HepG2 (cell line): ENCODE results near the gene PSMB10. TPM values are rescaled to one million over a fixed set of nuclear protein-coding genes. Genes with fewer than 3 reads are reported as not detected.

Source experiments
- ATF7 ChIP-seq, 2 experiments: fragments of 450-650 bp in 1 of 2; sonication (generic) in 1 of 2; formaldehyde crosslinking in 1 of 2; IDR thresholded peaks; 2 replicates each; pipeline versions ENCODE4 v1.4.0 to v1.6.1; 2016 to 2020; ENCODE audit warnings: antibody characterized with exemption in 1 of 2, mild to moderate bottlenecking in 1 of 2, missing genetic modification reagents in 1 of 2
- ELF1 ChIP-seq: sonication (generic); formaldehyde crosslinking; IDR thresholded peaks from 2 replicates; pipeline ENCODE4 v1.4.0; 2020; ENCODE audit warnings: missing genetic modification reagents
- FOXA1 ChIP-seq, 2 experiments: fragments of 450-650 bp in 1 of 2; sonication (generic) in 1 of 2; formaldehyde crosslinking in 1 of 2; IDR thresholded peaks; 2 replicates each; pipeline versions ENCODE4 v1.4.0 to v1.6.1; 2016 to 2020; ENCODE audit warnings: missing genetic modification reagents in 1 of 2
- GTF2F1 ChIP-seq: fragments of 150-350 bp; IDR thresholded peaks from 2 replicates; pipeline ENCODE4 v1.6.1; 2014; ENCODE audit warnings: low read length
- MLLT10 ChIP-seq: sonication (generic); formaldehyde crosslinking; IDR thresholded peaks from 2 replicates; pipeline ENCODE4 v1.4.0; 2020; ENCODE audit warnings: missing genetic modification reagents
- REPIN1 ChIP-seq: sonication (generic); formaldehyde crosslinking; IDR thresholded peaks from 2 replicates; pipeline ENCODE4 v1.8.0; 2022; ENCODE audit warnings: missing genetic modification reagents, low read depth, mild to moderate bottlenecking, borderline replicate concordance
- STAG1 ChIP-seq: sonication (generic); formaldehyde crosslinking; IDR thresholded peaks from 2 replicates; pipeline ENCODE4 v1.4.0; 2020; ENCODE audit warnings: missing genetic modification reagents
- ZBTB7A ChIP-seq: sonication (generic); formaldehyde crosslinking; IDR thresholded peaks from 2 replicates; pipeline ENCODE4 v1.8.0; 2022; ENCODE audit warnings: mild to moderate bottlenecking, missing genetic modification reagents
- ZFX ChIP-seq: sonication (generic); formaldehyde crosslinking; IDR thresholded peaks from 2 replicates; pipeline ENCODE4 v1.4.0; 2020; ENCODE audit warnings: mild to moderate bottlenecking, low read depth, missing genetic modification reagents, moderate library complexity
- ZKSCAN8 ChIP-seq: IDR thresholded peaks from 2 replicates; pipeline ENCODE4 v1.6.1; 2016; ENCODE audit warnings: borderline replicate concordance, missing genetic modification reagents, missing compliant biosample characterization
- ZNF350 ChIP-seq: sonication (generic); formaldehyde crosslinking; IDR thresholded peaks from 2 replicates; pipeline ENCODE4 v1.4.0; 2020; ENCODE audit warnings: mild to moderate bottlenecking, low read depth, missing genetic modification reagents, borderline replicate concordance
- ZNF569 ChIP-seq: sonication (generic); formaldehyde crosslinking; IDR thresholded peaks from 2 replicates; pipeline ENCODE4 v1.5.0; 2020; ENCODE audit warnings: mild to moderate bottlenecking, missing genetic modification reagents, moderate library complexity, borderline replicate concordance
- ZNF761 ChIP-seq: sonication (generic); formaldehyde crosslinking; conservative IDR thresholded peaks from 2 replicates; pipeline ENCODE4 v1.4.0; 2020; ENCODE audit warnings: mild to moderate bottlenecking, missing genetic modification reagents
- ZSCAN12 ChIP-seq: sonication (generic); formaldehyde crosslinking; IDR thresholded peaks from 2 replicates; pipeline ENCODE4 v1.9.0; 2021; ENCODE audit warnings: mild to moderate bottlenecking, missing genetic modification reagents
- polyA plus RNA-seq, 8 experiments: library from polyadenylated mRNA; depleted of rRNA in 3 of 8; stranded (reverse) in 7 of 8; unstranded in 1 of 8; fragments of >200 nt; fragmentation: Illumina TruSeq in 4 of 8; extraction: Trizol in 4 of 8; gene quantifications; 2 replicates each; pipeline versions ENCODE4 v1.2.1 to v1.2.3, GENCODE V29; 2011 to 2016; ENCODE audit warnings: low read depth in 4 of 8, missing spikeins in 1 of 8, mixed read lengths in 1 of 8; ENCODE audit not compliant: insufficient read depth in 1 of 8
- total RNA-seq, 5 experiments: library from RNA; depleted of rRNA; stranded (reverse); fragments of >200 nt; fragmentation: Illumina TruSeq; extraction: Trizol; gene quantifications; 2 replicates each; pipeline ENCODE4 v1.2.3, GENCODE V29; 2016; ENCODE audit warnings: low read depth in 1 of 5
- TF ChIP-seq, protein P1 (sequence below): sonication (generic); formaldehyde crosslinking; IDR thresholded peaks from 2 replicates; pipeline ENCODE4 v1.9.0; 2021; ENCODE audit warnings: mild to moderate bottlenecking, missing genetic modification reagents
- TF ChIP-seq, protein P2 (sequence below): sonication (generic); formaldehyde crosslinking; IDR thresholded peaks from 2 replicates; pipeline ENCODE4 v1.5.0; 2020; ENCODE audit warnings: mild to moderate bottlenecking, missing genetic modification reagents, borderline replicate concordance

Gene PSMB10
- total and polyA plus RNA-seq, 2 of the 13 experiments (the other 11 are each of a cell fraction or from before 2014, with no cell fraction given): 12.7 to 65.9 TPM

DNA sequence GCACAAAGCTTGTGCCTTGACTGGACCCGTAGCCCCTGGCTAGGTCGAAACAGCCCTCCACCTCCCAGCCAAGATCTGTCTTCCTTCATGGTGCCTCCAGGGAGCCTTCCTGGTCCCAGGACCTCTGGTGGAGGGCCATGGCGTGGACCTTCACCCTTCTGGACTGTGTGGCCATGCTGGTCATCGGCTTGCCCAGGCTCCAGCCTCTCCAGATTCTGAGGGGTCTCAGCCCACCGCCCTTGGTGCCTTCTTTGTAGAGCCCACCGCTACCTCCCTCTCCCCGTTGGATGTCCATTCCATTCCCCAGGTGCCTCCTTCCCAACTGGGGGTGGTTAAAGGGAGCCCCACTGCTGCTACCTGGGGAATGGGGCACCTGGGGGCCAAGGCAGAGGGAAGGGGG is 8.5 kb downstream of the PSMB10 start (continued):
- TF ChIP-seq, protein P1, sequence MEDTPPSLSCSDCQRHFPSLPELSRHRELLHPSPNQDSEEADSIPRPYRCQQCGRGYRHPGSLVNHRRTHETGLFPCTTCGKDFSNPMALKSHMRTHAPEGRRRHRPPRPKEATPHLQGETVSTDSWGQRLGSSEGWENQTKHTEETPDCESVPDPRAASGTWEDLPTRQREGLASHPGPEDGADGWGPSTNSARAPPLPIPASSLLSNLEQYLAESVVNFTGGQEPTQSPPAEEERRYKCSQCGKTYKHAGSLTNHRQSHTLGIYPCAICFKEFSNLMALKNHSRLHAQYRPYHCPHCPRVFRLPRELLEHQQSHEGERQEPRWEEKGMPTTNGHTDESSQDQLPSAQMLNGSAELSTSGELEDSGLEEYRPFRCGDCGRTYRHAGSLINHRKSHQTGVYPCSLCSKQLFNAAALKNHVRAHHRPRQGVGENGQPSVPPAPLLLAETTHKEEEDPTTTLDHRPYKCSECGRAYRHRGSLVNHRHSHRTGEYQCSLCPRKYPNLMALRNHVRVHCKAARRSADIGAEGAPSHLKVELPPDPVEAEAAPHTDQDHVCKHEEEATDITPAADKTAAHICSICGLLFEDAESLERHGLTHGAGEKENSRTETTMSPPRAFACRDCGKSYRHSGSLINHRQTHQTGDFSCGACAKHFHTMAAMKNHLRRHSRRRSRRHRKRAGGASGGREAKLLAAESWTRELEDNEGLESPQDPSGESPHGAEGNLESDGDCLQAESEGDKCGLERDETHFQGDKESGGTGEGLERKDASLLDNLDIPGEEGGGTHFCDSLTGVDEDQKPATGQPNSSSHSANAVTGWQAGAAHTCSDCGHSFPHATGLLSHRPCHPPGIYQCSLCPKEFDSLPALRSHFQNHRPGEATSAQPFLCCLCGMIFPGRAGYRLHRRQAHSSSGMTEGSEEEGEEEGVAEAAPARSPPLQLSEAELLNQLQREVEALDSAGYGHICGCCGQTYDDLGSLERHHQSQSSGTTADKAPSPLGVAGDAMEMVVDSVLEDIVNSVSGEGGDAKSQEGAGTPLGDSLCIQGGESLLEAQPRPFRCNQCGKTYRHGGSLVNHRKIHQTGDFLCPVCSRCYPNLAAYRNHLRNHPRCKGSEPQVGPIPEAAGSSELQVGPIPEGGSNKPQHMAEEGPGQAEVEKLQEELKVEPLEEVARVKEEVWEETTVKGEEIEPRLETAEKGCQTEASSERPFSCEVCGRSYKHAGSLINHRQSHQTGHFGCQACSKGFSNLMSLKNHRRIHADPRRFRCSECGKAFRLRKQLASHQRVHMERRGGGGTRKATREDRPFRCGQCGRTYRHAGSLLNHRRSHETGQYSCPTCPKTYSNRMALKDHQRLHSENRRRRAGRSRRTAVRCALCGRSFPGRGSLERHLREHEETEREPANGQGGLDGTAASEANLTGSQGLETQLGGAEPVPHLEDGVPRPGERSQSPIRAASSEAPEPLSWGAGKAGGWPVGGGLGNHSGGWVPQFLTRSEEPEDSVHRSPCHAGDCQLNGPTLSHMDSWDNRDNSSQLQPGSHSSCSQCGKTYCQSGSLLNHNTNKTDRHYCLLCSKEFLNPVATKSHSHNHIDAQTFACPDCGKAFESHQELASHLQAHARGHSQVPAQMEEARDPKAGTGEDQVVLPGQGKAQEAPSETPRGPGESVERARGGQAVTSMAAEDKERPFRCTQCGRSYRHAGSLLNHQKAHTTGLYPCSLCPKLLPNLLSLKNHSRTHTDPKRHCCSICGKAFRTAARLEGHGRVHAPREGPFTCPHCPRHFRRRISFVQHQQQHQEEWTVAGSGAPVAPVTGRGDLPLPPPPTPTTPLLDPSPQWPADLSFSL (CRISPR knock-in tag): no peak
- TF ChIP-seq ZFX (CRISPR knock-in tag) (peak; percentile 3; the same call in 1 of the 2 replicates), ATF7 (IDR thresholded peaks at IDR 0.05) (no peak), ATF7 (CRISPR knock-in tag; IDR thresholded peaks at IDR 0.05) (0 out of 2 replicates have a peak, but pooled peaks have one; percentile 25), FOXA1 (IDR thresholded peaks at IDR 0.05) (no peak), FOXA1 (CRISPR knock-in tag; IDR thresholded peaks at IDR 0.05) (no peak), ZNF350 (CRISPR knock-in tag) (no peak), REPIN1 (CRISPR knock-in tag) (0 out of 2 replicates have a peak, but pooled peaks have one; percentile 3), MLLT10 (CRISPR knock-in tag) (no peak), ZNF761 (CRISPR knock-in tag) (no peak), STAG1 (CRISPR knock-in tag) (no peak), GTF2F1 (no peak), ZKSCAN8 (no peak), ZBTB7A (CRISPR knock-in tag) (no peak), ZSCAN12 (CRISPR knock-in tag) (no peak), ZNF569 (CRISPR knock-in tag) (no peak), ELF1 (CRISPR knock-in tag) (0 out of 2 replicates have a peak, but pooled peaks have one; percentile 1)
- TF ChIP-seq, protein P2, sequence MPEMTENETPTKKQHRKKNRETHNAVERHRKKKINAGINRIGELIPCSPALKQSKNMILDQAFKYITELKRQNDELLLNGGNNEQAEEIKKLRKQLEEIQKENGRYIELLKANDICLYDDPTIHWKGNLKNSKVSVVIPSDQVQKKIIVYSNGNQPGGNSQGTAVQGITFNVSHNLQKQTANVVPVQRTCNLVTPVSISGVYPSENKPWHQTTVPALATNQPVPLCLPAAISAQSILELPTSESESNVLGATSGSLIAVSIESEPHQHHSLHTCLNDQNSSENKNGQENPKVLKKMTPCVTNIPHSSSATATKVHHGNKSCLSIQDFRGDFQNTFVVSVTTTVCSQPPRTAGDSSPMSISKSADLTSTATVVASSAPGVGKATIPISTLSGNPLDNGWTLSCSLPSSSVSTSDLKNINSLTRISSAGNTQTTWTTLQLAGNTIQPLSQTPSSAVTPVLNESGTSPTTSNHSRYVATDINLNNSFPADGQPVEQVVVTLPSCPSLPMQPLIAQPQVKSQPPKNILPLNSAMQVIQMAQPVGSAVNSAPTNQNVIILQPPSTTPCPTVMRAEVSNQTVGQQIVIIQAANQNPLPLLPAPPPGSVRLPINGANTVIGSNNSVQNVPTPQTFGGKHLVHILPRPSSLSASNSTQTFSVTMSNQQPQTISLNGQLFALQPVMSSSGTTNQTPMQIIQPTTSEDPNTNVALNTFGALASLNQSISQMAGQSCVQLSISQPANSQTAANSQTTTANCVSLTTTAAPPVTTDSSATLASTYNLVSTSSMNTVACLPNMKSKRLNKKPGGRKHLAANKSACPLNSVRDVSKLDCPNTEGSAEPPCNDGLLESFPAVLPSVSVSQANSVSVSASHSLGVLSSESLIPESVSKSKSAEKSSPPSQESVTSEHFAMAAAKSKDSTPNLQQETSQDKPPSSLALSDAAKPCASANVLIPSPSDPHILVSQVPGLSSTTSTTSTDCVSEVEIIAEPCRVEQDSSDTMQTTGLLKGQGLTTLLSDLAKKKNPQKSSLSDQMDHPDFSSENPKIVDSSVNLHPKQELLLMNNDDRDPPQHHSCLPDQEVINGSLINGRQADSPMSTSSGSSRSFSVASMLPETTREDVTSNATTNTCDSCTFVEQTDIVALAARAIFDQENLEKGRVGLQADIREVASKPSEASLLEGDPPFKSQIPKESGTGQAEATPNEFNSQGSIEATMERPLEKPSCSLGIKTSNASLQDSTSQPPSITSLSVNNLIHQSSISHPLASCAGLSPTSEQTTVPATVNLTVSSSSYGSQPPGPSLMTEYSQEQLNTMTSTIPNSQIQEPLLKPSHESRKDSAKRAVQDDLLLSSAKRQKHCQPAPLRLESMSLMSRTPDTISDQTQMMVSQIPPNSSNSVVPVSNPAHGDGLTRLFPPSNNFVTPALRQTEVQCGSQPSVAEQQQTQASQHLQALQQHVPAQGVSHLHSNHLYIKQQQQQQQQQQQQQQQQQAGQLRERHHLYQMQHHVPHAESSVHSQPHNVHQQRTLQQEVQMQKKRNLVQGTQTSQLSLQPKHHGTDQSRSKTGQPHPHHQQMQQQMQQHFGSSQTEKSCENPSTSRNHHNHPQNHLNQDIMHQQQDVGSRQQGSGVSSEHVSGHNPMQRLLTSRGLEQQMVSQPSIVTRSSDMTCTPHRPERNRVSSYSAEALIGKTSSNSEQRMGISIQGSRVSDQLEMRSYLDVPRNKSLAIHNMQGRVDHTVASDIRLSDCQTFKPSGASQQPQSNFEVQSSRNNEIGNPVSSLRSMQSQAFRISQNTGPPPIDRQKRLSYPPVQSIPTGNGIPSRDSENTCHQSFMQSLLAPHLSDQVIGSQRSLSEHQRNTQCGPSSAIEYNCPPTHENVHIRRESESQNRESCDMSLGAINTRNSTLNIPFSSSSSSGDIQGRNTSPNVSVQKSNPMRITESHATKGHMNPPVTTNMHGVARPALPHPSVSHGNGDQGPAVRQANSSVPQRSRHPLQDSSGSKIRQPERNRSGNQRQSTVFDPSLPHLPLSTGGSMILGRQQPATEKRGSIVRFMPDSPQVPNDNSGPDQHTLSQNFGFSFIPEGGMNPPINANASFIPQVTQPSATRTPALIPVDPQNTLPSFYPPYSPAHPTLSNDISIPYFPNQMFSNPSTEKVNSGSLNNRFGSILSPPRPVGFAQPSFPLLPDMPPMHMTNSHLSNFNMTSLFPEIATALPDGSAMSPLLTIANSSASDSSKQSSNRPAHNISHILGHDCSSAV (CRISPR knock-in tag): no peak
